ENCODE results near the gene PDE4B. TPM values are rescaled to one million over a fixed set of nuclear protein-coding genes. Genes with fewer than 3 reads are reported as not detected.

PDE4B gene
- total RNA-seq, 1 donor from 2014 or later: 1.2 TPM

DNA sequence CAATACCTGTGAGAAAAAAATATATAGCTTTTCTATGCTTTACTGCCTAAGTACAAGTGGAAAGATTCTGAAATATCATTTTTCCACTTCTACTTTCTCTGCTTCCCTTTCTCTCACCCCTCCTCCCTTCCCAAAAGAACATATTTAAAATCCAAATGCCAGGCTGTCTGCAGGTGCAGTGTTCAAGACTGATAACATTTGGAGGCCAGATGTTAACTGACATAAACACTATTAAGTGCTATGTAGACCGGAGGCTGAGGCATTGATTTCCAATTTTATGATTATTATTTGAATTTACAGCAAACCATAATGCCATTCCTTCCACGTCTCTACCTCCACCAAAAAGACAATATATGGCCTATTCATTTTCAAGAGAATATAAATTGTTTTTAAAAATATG lies 444.3 kb downstream of the PDE4B start:
- no peak overlapping the region for H3K4me3 Mint-ChIP-seq
- H3K4me2 ChIP-seq: no peak overlapping the region
- no peaks in the 10 kb centered on the region for H3K36me3 ChIP-seq
- H3K27ac Mint-ChIP-seq: no peak overlapping the region
- no peaks in the 10 kb centered on the region for H3F3A ChIP-seq (ENCODE audit: low read depth)
- no peaks in the 10 kb centered on the region for H3K79me2 ChIP-seq (ENCODE audit: low read depth)
- no peaks in the 10 kb centered on the region for H3K4me1 ChIP-seq
- no peaks in the 10 kb centered on the region for H3K9me3 Mint-ChIP-seq
- peaks cover 2% of the 10 kb centered on the region for H3K4me1 Mint-ChIP-seq
- H2AFZ ChIP-seq (replicated peaks): no peak overlapping the region
- TF ChIP-seq, protein P1, sequence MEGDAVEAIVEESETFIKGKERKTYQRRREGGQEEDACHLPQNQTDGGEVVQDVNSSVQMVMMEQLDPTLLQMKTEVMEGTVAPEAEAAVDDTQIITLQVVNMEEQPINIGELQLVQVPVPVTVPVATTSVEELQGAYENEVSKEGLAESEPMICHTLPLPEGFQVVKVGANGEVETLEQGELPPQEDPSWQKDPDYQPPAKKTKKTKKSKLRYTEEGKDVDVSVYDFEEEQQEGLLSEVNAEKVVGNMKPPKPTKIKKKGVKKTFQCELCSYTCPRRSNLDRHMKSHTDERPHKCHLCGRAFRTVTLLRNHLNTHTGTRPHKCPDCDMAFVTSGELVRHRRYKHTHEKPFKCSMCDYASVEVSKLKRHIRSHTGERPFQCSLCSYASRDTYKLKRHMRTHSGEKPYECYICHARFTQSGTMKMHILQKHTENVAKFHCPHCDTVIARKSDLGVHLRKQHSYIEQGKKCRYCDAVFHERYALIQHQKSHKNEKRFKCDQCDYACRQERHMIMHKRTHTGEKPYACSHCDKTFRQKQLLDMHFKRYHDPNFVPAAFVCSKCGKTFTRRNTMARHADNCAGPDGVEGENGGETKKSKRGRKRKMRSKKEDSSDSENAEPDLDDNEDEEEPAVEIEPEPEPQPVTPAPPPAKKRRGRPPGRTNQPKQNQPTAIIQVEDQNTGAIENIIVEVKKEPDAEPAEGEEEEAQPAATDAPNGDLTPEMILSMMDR (IDR thresholded peaks at IDR 0.05): no peak
- TF ChIP-seq EZH2phosphoT487 (IDR thresholded peaks at IDR 0.05) (no peak), EZH2 (IDR thresholded peaks at IDR 0.05) (no peak)
- no peak overlapping the region for H3K4me3 ChIP-seq
- peaks cover 6% of the 10 kb centered on the region for H3K27me3 ChIP-seq
- H3K9me3 ChIP-seq (ENCODE audit: low read depth): no peaks in the 10 kb centered on the region
- H3K27me3 Mint-ChIP-seq (ENCODE audit: insufficient read depth, low read depth): peaks cover 4% of the 10 kb centered on the region
- peaks cover 2% of the 10 kb centered on the region for H3K36me3 Mint-ChIP-seq
- no peak overlapping the region for H3K9ac ChIP-seq
- no peak for DNase-seq (ENCODE audit: low spot score)
- H4K20me1 ChIP-seq (ENCODE audit: low read depth): no peaks in the 10 kb centered on the region
- H3K27ac ChIP-seq: no peak overlapping the region

DNA sequence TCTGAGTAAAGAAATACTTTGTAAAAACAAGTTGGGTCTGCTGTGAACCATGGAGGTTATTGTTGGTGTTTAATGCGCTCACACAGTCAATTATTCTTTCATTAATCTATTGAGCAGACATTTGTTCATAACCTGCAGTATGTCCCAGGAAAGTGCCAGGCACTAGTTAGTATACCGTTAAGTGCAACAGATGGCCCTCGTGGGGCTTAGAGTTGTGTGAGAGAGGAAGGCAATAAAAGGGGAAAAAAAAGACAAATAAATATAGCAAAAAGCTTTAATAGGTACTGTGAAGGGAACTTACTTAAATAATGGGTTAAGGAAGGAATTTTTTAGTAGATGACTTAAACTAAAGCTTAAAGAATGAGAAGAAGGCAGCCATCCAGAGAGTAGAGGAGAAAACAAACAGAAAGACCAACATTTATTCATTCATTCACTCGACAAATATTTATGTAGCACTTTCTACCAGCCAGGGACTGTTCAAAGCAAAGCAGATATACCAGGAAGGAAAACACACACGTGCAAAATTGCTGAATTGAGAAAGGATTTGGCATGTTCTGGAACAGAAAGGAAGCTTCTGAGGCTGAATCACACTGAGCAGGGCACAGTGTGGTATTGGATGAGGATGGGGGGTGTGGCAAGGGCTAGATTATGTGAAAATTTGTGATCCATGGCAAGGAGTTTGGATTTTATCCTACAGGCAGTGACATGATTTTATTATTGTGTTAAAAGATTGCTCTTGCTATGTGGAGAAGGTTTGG lies 445.2 kb downstream of the PDE4B start:
- H3K4me3 ChIP-seq: no peak overlapping the region
- no peaks in the 10 kb centered on the region for H3K36me3 ChIP-seq
- peaks cover 6% of the 10 kb centered on the region for H3K27me3 ChIP-seq
- H4K20me1 ChIP-seq (ENCODE audit: low read depth): no peaks in the 10 kb centered on the region
- no peak overlapping the region for H3K9ac ChIP-seq
- no peak for TF ChIP-seq EZH2 (IDR thresholded peaks at IDR 0.05)
- TF ChIP-seq, protein P1 (IDR thresholded peaks at IDR 0.05): no peak
- no peak for TF ChIP-seq EZH2phosphoT487 (IDR thresholded peaks at IDR 0.05)
- Mint-ChIP-seq H3K4me3 (no peak overlapping the region), H3K27me3 (ENCODE audit: insufficient read depth, low read depth) (peaks cover 4% of the 10 kb centered on the region), H3K36me3 (no peaks in the 10 kb centered on the region), H3K4me1 (peaks cover 2% of the 10 kb centered on the region), H3K9me3 (no peaks in the 10 kb centered on the region), H3K27ac (peak overlapping the region; percentile 3)
- no peak overlapping the region for H3K4me2 ChIP-seq
- H3K79me2 ChIP-seq (ENCODE audit: low read depth): no peaks in the 10 kb centered on the region
- H2AFZ ChIP-seq (replicated peaks): no peak overlapping the region
- no peak overlapping the region for H3K27ac ChIP-seq
- no peaks in the 10 kb centered on the region for H3K4me1 ChIP-seq
- DNase-seq (ENCODE audit: low spot score): no peak
- no peaks in the 10 kb centered on the region for H3F3A ChIP-seq (ENCODE audit: low read depth)
- H3K9me3 ChIP-seq (ENCODE audit: low read depth): no peaks in the 10 kb centered on the region

DNA sequence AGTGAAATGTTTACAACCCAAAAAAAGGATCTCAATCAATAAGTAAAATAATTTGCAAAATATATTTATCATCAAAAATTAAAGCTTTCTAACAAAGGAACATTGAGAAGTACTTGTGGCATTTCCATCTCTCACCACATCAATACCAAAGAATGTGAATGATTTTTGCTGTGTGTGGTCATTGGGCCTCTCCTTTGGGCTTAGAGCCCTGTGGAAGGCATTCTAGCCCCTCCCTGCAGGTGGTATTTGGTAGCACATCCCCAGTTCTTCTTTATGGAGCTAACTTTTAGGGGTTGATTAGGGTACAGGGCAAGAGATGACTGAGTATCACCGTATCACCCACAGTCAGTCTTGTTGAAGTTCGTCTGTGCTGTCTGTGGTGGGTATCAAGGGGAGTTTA lies 447.1 kb downstream of the PDE4B start:
- H3K4me3 ChIP-seq: no peak overlapping the region
- no peaks in the 10 kb centered on the region for H3F3A ChIP-seq (ENCODE audit: low read depth)
- H3K4me3 Mint-ChIP-seq: no peak overlapping the region
- no peak overlapping the region for H3K27ac ChIP-seq
- H3K9ac ChIP-seq: no peak overlapping the region
- H3K36me3 ChIP-seq: no peaks in the 10 kb centered on the region
- H3K9me3 ChIP-seq (ENCODE audit: low read depth): no peaks in the 10 kb centered on the region
- H4K20me1 ChIP-seq (ENCODE audit: low read depth): no peaks in the 10 kb centered on the region
- no peak overlapping the region for H3K27ac Mint-ChIP-seq
- H3K4me2 ChIP-seq: no peak overlapping the region
- H3K27me3 ChIP-seq: peaks cover 6% of the 10 kb centered on the region
- H3K4me1 Mint-ChIP-seq: peaks cover 2% of the 10 kb centered on the region
- no peaks in the 10 kb centered on the region for H3K36me3 Mint-ChIP-seq
- peak; percentile 16 for DNase-seq (ENCODE audit: low spot score)
- H2AFZ ChIP-seq (replicated peaks): no peak overlapping the region
- TF ChIP-seq, protein P1 (IDR thresholded peaks at IDR 0.05): peak; percentile 19
- no peak for TF ChIP-seq EZH2 (IDR thresholded peaks at IDR 0.05)
- H3K79me2 ChIP-seq (ENCODE audit: low read depth): no peaks in the 10 kb centered on the region
- peaks cover 4% of the 10 kb centered on the region for H3K27me3 Mint-ChIP-seq (ENCODE audit: insufficient read depth, low read depth)
- H3K4me1 ChIP-seq: no peaks in the 10 kb centered on the region
- no peaks in the 10 kb centered on the region for H3K9me3 Mint-ChIP-seq
